HG03439 (cell line): ENCODE data around the gene NUDT19.
"Not testable (repeated sequence)": the region's sequence is repeated elsewhere in the genome, so short reads cannot be mapped to it uniquely, and the experiment has no call there.

Experiments used
- ATAC-seq: cut with Tn5 transposase; IDR thresholded peaks from one replicate; pipeline ENCODE4 v1.9.1; 2021; ENCODE audit warnings: mild to moderate bottlenecking, moderate library complexity; ENCODE audit not compliant: unreplicated experiment

The NUDT19 gene

DNA sequence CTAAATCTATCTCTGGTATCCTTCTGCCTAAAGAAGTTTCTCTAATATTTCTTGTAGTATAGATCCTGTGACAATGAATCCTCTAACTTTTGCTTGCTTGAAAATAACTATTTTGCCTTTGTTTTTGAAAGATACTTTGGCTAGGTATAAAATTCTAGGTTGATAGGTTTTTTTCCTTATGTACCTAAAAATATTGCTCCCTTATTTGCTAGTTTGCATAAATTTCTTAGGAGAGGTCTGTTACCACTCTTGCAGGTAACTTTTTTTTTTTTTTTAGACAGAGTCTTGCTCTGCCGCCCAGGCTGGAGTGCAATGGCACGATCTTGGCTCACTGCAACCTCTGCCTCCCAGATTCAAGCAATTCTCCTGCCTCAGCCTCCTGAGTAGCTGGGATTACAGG, 12.4 kb downstream of the NUDT19 start:
- ATAC-seq = not testable (repeated sequence)

DNA sequence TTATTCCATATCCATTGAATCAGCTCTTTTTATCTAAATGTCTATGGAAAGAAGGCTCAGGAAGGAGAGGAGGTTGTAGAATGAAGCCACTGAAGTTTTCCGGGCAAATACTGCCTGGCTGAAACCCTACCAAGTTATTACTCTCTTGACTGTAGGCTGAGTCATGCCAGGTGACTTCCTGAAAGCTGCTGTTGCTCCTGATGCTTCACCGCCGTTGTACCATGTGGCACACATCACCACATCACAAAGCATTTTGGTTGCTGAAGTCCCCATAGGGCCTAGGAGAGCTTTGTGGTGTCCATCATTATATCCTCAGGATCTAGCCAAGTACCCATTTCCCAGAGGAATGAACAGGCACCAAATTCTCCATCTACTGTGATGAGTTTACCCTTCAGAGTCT, 16.8 kb downstream of the NUDT19 start:
- no peak for ATAC-seq

DNA sequence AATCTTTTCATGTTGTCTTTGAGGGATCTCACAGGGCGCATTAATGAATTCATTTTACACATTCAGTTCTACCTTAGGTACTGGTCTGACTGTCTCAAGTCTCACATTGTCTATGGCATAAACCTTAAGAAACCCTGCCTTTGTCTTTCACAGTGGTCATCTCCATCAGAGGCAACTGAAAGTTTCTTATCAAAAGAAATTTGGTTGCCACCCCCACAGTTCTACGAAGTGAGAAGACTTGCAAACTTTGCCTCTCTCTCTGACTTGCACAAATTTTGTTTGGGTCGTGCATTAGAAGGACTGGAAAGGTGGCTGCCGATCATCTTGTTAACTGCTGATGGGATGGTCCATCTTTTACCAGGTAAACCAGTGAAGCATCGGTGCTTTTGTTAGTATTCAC, 17.4 kb downstream of the NUDT19 start:
- ATAC-seq = no peak

DNA sequence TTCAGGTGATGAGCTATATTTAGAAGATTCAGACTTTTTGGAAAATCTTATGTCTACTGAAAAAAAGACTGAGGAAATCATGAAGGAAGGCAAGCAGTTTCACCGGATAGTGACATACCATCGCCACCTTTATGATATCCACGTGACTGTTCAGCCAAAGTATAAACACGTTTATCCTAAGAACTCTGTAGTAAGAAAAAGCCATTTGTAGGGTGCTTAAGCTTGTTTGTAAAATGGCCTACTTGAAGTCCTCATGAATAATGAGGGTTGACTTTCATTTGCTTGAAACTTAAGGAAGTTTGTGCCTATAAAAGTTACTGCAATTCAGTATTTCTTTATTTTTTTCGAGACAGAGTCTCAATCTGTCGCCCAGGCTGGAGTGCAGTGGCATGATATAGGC, 20.1 kb downstream of the NUDT19 start:
- no peak for ATAC-seq

DNA sequence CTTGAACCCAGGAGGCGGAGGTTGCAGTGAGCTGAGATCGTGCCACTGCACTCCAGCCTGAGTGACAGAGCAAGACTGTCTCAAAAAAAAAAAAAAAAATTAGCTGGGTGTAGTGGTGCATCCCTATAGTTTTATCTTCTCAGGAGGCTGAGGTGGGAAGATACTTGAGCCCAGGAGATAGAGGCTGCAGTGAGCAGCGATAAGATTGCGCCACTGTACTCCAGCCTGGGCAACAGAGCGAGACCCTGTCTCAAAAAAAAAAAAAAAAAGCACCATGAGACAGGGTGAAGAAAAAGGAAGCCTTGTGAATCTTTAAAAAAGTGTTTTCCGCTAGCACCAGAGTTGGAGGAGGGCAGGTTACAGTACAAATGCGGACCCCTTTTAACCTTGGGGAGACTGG, 24.6 kb downstream of the NUDT19 start:
- ATAC-seq = not testable (repeated sequence)

DNA sequence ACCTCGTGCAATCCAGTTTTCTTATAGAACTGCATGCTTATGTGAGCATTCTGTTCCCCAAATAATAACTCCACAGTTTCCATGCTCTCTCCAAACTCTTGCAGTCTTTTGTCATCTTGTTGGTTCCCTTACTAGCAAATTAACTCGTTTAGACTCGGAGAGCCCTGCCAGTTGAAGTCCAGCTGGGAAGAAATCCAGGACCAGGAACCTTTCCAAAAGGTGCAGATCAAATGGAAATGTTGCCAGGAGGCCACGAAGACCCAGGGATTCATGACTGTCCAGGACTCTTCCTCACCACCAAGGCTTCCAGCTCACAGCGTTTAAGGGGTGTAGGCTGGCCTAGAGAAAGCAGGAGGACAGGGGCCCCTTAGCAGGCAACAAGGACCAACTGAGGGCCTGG, 25.9 kb downstream of the NUDT19 start:
- ATAC-seq = no peak

DNA sequence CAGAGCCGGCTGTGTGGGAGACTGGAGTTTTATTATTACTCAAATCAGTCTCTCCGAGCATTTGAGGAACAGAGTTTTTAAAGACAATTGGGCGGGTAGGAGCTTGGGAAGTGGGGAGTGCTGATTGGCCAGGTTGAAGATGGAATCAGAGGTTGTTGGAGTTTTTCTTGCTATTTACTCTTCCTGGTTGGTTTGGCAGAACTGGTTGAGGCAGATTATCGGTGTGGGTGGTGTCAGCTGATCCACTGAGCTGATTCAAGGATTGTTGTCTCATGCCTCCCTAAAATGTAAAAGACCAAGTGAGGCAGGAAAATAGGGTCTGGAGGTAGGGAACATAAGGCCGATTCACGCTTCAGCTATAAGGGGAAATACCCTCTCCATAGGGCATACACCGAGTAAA, 26.7 kb downstream of the NUDT19 start:
- ATAC-seq = no peak

DNA sequence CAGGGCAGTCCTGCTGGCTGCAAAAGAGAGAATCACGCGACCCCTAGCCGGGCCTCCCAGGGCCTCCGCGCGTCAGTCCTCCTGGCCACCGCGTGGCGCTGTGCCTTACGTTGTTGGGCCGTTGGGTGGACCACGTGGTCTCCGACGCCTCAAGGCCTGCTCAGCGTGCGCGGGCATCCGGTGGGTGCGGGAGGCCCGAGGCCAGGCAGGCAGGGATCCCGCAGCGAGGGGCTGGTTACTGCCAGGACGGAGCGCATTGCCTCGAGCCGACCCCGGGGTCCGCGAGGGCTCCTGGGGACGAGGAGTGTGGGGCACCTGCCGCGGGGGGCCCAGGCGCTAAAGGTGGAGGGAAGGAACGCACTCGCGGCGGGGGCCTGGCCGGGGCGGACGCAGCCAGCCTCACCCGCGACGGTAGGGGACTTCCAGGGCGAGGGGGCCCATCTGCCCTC, 28.0 kb downstream of the NUDT19 start, which contains the start of gene TDRD12:
TSS of gene TDRD12 (plus strand) at position 157 of the 449 bp plus-strand sequence. CDS start 306 bp downstream, outside the sequence.
- ATAC-seq = no peak

DNA sequence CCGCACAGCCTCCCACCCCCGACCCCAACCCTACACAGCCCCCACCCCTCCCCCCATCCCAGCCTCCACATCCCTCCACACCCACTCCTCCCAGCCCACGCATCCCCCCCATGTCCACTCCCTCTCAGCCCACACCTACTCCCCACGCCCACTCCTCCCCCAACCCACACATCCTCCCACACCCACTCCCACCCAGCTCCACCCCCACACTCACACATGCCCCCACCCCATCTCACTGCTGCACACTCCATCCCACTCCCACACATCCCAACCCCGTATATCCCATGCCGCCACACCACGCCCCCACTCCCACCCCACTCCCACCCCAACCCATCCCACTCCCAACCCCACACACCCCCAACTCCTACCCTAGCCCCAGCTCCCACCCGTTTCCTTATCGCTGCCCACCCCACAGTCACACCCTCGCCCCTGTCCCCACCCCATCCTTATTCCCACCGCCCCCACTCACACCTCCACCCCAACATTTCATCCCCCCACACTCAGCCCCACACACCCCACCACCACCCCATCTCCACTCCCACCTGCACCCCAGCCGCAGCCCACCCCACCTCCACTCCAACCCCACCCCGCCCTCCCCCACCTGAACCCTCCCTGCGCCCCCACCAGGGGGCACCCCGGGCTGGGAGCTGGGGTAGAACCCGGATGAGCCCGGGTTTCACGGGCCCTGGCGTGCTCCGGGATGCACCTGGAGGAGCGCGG, 28.8 kb downstream of the NUDT19 start:
- no peak for ATAC-seq

DNA sequence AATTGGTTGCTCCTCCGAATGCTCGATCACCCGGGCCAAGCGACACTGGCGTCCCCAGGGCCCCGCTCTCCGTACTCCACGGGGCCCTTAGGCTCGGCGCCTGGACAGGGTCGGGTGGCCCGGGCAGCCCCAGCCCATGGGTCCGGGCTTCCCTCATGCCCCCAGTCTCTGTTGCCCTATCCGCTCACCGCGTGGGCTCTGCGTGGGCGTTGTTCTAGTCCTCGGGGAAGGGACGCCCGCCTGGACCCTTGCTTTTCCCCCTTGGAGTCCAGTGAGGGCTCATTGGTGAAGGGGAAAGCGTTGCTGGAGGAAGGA, 29.3 kb downstream of the NUDT19 start:
- ATAC-seq = no peak

DNA sequence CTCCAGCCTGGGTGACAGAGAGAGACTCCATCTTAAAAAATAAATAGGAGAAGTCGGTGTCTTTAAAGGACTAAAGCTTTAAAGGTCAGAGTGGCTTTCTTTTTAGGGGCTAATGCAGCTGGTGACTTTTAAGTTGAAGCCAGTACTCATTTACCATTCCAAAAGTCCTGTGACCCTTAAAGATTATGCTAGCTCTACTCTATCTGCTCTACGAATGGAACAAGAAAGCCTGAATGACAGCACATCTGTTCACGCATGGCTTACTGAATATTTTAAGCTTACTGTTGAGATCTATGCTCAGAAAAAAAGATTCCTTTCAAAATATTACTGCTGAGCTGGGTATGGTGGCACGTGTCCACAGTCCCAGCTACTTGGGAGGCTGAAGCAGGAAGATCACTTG, 44.3 kb downstream of the NUDT19 start:
- ATAC-seq = no peak

DNA sequence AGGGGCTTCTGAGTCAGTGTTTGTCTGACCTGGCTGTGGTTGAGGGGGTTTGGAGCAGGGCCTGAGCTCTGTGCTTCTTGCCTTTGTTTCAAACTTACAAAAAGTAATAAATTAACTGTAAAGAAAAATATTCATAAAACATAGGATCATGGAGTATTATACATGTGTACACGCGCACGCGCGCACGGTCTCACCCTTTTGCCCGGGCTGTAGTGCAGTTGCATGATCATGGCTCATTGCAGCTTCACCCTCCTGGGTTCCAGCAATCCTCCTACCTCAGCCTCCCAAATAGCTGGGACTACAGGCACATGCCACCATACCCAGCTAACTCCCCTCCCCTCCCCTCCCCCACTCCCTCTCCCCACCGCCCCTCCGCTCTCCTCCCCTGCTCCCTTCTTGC, 51.4 kb downstream of the NUDT19 start:
- no peak for ATAC-seq

DNA sequence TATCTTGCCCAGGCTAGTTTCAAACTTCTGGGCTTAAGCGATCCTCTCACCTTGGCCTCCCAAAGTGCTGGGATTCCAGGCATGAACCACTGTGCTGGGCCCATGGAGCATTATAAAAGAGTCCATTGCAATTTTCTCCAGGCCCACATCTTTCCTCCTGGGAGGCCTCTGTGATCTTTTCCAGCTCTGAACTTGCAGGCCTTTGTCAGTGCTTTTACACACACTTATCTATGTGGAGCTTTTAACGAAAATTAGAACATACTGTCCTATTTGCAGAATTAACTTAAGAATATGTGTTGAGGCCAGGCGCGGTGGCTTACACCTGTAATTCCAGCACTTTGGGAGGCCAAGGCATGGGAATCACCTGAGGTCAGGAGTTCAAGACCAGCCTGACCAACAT, 51.8 kb downstream of the NUDT19 start:
- ATAC-seq = no peak

DNA sequence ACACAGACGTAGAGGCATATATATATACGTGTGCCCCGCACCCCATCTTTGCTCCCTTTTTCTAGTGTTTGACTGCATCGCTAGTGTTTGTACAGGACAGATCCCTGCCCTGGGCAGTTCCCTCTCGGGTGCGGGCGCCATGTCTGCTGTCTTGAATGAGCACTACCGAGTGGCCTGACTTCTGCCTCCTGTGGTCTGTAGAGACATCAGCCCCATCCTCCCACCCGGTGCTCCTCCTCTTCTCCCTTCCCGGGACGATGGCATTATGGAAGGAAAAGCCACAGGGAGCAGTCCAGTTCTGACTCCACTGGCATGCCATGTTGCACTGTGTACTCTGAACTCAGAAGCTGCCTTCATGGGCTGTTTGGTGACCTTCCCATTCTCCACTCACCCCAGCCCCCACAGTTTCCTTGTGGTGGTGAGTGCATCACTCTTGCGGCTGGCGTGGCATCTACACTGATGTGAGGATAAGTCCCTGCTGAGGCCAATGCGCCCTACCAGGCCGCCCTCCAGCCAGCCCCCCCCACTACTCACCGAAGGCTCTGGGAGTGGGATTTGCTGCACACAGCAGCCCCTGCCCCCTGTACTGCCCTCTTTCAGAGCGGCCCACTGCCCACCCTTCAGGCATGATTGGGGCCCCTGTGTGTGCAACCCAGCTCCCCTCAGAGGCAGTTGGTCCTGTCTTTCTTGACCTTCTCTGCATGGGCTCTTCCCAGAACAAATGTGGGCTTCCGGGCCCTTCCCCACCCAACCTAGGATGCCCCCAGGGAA, 53.1 kb downstream of the NUDT19 start:
- no peak for ATAC-seq

DNA sequence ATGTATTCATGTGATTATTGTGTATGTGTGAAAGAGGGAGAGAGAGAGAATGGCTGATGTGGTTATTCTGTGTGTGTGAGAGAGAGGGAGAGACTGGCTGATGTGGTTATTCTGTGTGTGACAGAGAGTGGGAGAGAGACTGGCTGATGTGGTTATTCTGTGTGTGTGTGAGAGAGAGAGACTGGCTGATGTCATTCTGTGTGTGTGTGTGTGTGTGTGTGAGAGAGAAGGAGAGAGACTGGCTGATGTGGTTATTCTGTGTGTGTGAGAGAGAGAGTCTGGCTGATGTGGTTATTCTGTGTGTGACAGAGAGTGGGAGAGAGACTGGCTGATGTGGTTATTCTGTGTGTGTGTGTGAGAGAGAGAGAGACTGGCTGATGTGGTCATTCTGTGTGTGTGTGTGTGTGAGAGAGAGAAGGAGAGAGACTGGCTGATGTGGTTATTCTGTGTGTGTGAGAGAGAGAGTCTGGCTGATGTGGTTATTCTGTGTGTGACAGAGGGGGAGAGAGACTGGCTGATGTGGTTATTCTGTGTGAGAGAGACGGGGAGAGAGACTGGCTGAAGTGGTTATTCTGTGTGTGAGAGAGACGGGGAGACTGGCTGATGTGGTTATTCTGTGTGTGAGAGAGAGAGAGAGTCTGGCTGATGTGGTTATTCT, 54.1 kb downstream of the NUDT19 start:
- ATAC-seq = not testable (repeated sequence)

DNA sequence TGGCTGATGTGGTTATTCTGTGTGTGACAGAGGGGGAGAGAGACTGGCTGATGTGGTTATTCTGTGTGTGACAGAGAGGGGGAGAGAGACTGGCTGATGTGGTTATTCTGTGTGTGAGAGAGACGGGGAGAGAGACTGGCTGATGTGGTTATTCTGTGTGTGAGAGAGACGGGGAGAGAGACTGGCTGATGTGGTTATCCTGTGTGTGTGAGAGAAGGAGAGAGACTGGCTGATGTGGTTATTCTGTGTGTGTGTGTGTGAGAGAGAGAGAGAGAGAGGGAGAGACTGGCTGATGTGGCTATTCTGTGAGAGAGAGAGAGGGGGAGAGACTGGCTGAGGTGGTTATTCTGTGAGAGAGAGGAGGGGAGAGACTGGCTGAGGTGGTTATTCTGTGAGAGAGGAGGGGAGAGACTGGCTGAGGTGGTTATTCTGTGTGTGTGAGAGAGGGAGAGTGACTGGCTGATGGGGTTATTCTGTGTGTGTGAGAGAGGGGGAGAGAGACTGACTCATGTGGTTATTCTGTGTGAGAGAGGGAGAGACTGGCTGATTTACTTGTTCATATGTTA, 55.1 kb downstream of the NUDT19 start:
- ATAC-seq = not testable (repeated sequence)

DNA sequence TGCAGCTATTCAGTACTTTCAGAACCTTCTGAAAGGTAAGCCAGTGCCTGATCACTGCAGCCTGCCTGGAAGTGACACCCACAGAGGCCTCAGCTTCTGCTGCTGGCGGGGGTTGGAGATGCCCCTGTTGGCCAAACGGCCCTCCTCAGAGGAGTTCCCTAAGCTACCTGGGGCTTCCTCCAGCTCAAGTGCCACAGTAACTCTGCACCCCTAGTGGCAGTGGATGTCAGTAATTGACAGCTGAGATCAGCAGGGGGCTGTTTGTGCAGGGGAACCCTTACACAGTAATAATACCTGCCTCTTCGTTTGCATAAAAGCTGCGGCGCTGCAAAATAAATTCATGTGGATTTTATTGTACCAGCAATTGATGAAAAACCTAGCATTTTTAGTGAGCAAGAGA, 56.9 kb downstream of the NUDT19 start:
- ATAC-seq = no peak

DNA sequence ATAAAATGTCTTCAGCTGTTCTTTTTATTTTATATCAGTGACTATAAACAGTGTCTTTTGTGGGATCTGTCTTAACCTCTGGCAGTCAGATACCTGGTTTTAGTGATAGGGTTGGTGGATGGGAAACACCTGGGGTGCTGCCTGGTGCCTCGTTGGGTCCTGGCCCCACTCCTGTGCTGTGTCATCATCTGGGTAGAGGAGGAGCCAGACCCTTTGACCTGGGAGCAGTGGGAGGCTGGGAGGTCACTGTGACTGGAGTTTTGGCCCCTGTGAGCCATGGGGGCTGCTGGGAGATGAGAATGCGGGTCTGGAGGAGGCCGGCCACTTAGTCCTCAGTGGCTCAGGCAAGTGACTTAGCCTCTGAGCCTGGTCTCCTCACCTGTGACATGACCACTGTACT, 57.3 kb downstream of the NUDT19 start:
- ATAC-seq = no peak

DNA sequence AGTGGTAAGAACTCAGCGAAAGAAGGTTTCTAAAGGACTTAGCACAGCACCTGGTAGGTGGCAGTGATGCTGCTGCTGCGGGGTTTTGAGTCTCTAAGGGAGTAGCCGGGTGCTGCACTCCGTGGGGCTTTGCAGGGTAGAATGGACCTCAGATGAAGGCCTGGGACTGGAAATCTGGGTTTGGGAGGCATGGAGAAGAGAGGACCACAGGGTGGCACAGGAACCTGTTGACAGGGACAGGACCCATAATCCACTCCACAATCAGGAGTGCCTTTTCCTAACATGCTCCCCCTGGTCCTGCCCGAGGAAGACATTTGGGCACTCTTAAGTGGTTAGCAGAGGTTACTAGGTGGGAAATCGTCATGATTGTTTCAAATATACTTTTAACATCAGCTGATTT, 57.7 kb downstream of the NUDT19 start:
- no peak for ATAC-seq

DNA sequence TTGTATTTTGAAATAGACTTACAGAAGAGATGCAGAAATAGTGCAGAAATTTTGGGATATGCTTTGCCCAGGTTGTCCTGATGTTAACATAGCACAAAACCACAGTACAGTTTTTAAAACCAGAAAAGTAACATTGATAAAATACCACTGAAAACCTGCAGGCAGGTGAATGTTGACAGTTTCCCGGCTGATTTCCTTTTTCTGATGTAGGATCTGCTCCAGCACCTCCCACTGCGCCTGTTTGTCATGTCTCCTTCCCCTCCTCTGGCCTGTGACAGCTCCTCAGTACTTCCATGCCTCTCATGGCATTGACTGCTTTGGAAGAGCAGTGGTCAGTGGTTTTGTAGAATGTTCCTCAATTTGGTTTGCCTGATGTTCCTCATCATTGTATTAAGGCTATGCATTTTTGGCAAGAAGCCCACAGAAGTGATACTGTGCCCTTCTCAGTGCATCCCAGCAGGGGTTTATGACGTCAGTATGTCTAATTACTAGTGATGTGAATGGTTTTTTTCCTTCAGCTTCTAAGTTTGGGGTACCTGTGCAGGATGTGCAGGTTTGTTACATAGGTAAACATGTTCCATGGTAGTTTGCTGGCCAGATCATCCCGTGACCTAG, 58.9 kb downstream of the NUDT19 start:
- ATAC-seq = no peak

DNA sequence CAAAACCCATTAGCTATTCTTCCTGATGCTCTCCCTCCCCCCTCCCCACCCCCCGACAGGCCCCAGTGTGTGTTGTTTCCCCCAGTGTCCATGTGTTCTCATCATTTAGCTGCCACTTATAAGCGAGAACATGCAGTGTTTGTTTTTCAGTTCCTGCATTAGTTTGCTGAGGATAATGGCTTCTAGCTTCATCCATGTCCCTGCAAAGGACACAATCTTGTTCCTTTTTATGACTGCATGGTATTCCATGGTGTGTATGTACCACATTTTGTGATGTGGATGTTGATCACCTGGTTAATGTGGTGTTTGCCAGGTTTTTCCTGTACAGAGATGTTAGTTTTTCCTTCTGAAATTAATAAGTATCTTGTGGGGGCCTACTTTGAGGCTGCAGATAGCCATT, 59.4 kb downstream of the NUDT19 start:
- no peak for ATAC-seq
